Activated B cell treated with CpG ODN at 0.5 μM for 24 hours (primary cell): Measurements from ENCODE around the gene OVCA2. TPM values are rescaled to one million over a fixed set of nuclear protein-coding genes. Genes with fewer than 3 reads are reported as not detected.

Experiments used
- ATAC-seq: fragments of 200-7000 bp; cut with Tn5 transposase; one replicate; pipeline ENCODE4 v1.10.0; 2021; ENCODE audit warnings: low read depth, mild to moderate bottlenecking, moderate library complexity
- CTCF ChIA-PET: fragments of 350-600 bp; sonication (Branson Sonifier 250); formaldehyde crosslinking; loops from one replicate; lab custom pipeline; 2021; ENCODE audit warnings: antibody characterized with exemption; lab: Charles Lee
- POLR2A ChIA-PET: fragments of 350-600 bp; sonication (Branson Sonifier 250); formaldehyde crosslinking; loops from one replicate; lab custom pipeline; 2021; ENCODE audit warnings: antibody characterized with exemption; lab: Charles Lee
- DNase-seq: peaks from one replicate; pipeline ENCODE4 v3.0.0; 2022
- H3K27ac Mint-ChIP-seq: one replicate; pipeline ENCODE4 v1.8.0; 2020; ENCODE audit warnings: mixed read lengths
- H3K27me3 Mint-ChIP-seq: one replicate; pipeline ENCODE4 v1.8.0; 2021; ENCODE audit warnings: mixed read lengths
- H3K36me3 Mint-ChIP-seq: one replicate; pipeline ENCODE4 v1.8.0; 2021; ENCODE audit warnings: low read depth, mixed read lengths
- H3K4me1 Mint-ChIP-seq: one replicate; pipeline ENCODE4 v1.8.0; 2021; ENCODE audit warnings: mixed read lengths
- H3K4me3 Mint-ChIP-seq: one replicate; pipeline ENCODE4 v1.8.0; 2020; ENCODE audit warnings: mild to moderate bottlenecking, mixed read lengths
- H3K9me3 Mint-ChIP-seq: one replicate; pipeline ENCODE4 v1.8.0; 2020; ENCODE audit warnings: mixed read lengths
- CTCF ChIP-seq: fragments of 200-600 bp; IDR thresholded peaks from one replicate; pipeline ENCODE4 v1.8.0; 2022; ENCODE audit warnings: antibody characterized with exemption, mild to moderate bottlenecking
- intact Hi-C: fragments of 100-400 bp; cut with micrococcal nuclease; formaldehyde crosslinking; loops from one replicate; pipeline ENCODE4 v1.15.1; 2024
- total RNA-seq: library from RNA; stranded (reverse); gene quantifications from 2 replicates; pipeline ENCODE4 v1.2.3, GENCODE V29; 2022

The OVCA2 gene
- total RNA-seq, 1 donor from 2014 or later = 29.4 TPM

GRCh38 chr17:2071024-2071385 lies 29.2 kb downstream of the OVCA2 start:
- intact Hi-C loops = no loop called here
- Mint-ChIP-seq H3K9me3 (no peaks in the 10 kb centered on the region), H3K27me3 (no peaks in the 10 kb centered on the region), H3K36me3 (peaks cover 39% of the 10 kb centered on the region), H3K27ac (peak overlapping the region; percentile 79), H3K4me3 (no peak overlapping the region), H3K4me1 (peaks cover 41% of the 10 kb centered on the region)
- POLR2A ChIA-PET = interaction anchor here (0.6 to 24.5 kb wide), 6 partner anchors 12 to 169 kb away, joined by 3 to 449 read pairs (median 4); no protein-coding TSS in a partner anchor
- TF ChIP-seq CTCF = no peak
- no peak for DNase-seq
- CTCF ChIA-PET = interaction anchor here (0.5 to 2.9 kb wide), 6 partner anchors 13 to 892 kb away, joined by 3 to 21 read pairs (median 4); partner anchors contain the start of gene HIC1
- ATAC-seq = no peak

GRCh38 chr17:2071455-2072281 lies 29.8 kb downstream of the OVCA2 start:
- ChIA-PET POLR2A (interaction anchor here (0.5 to 24.5 kb wide), 5 partner anchors 13 to 1574 kb away, joined by 3 to 449 read pairs (median 5); no protein-coding TSS in a partner anchor), CTCF (interaction anchor here (0.5 to 2.9 kb wide), 7 partner anchors 14 to 893 kb away, joined by 3 to 21 read pairs (median 4); partner anchors contain the start of gene HIC1)
- H3K27ac Mint-ChIP-seq = peak overlapping the region; percentile 35
- no peak for TF ChIP-seq CTCF
- no peak overlapping the region for H3K4me3 Mint-ChIP-seq
- ATAC-seq (no peak), DNase-seq (no peak)
- H3K4me1 Mint-ChIP-seq = peaks cover 38% of the 10 kb centered on the region
- intact Hi-C loops = no loop called here
- peaks cover 41% of the 10 kb centered on the region for H3K36me3 Mint-ChIP-seq
- H3K27me3 Mint-ChIP-seq = no peaks in the 10 kb centered on the region
- H3K9me3 Mint-ChIP-seq = no peaks in the 10 kb centered on the region

GRCh38 chr17:2074919-2075318 lies 33.1 kb downstream of the OVCA2 start:
- Mint-ChIP-seq H3K9me3 (no peaks in the 10 kb centered on the region), H3K27ac (no peak overlapping the region), H3K36me3 (peaks cover 57% of the 10 kb centered on the region), H3K4me1 (peaks cover 28% of the 10 kb centered on the region), H3K27me3 (no peaks in the 10 kb centered on the region), H3K4me3 (no peak overlapping the region)
- ATAC-seq = no peak
- POLR2A ChIA-PET = interaction anchor here (24.5 kb wide), 1 partner anchor 13 kb away, joined by 449 read pairs; no protein-coding TSS in a partner anchor
- no peak for DNase-seq
- intact Hi-C loops = no loop called here
- CTCF ChIA-PET = interaction anchor here (1.6 kb wide), 1 partner anchor 170 kb away, joined by 5 read pairs; no protein-coding TSS in a partner anchor
- no peak for TF ChIP-seq CTCF

GRCh38 chr17:2075336-2076086 lies 33.7 kb downstream of the OVCA2 start:
- ChIA-PET POLR2A (interaction anchor here (24.5 kb wide), 1 partner anchor 13 kb away, joined by 449 read pairs; no protein-coding TSS in a partner anchor), CTCF (interaction anchor here (1.6 kb wide), 1 partner anchor 169 kb away, joined by 5 read pairs; no protein-coding TSS in a partner anchor)
- Mint-ChIP-seq H3K4me3 (no peak overlapping the region), H3K27ac (no peak overlapping the region), H3K36me3 (peaks cover 58% of the 10 kb centered on the region), H3K27me3 (no peaks in the 10 kb centered on the region), H3K9me3 (no peaks in the 10 kb centered on the region), H3K4me1 (peaks cover 22% of the 10 kb centered on the region)
- intact Hi-C loops = no loop called here
- TF ChIP-seq CTCF = no peak
- ATAC-seq (no peak), DNase-seq (no peak)
